ENCODE results near the gene DES. TPM values are rescaled to one million over a fixed set of nuclear protein-coding genes. Genes with fewer than 3 reads are reported as not detected.

DES gene
- total and polyA plus RNA-seq, 2 of the 4 experiments (the other 2 are of a cell fraction), result 4.3 to 4.9 TPM

DNA sequence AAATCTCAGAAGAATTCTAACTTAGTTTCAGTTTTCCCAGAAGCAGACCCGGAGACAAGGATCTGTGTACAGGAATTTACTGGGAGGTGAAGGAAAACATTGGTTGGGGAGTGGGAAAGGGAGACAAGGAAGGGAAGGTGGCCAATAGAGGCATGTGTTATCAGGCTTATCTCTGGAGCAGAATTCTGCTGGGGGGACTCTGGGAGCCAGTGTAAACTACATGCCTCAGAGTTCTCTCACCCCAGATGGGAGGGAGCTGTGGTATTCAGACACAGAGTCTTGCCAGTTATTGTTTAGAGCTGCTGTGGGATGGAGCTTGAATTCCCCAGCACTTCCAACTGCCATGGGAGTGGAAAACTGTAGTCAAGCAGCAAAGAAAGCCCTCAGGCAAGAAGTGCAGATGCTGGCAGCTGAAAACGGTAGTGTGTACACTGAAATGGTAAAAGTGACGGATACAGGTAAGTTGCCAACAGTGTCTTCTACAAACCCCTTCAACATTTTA is 49.4 kb upstream of the DES start (continued):
- peak; percentile 18; the same call in 1 of the 2 replicates for TF ChIP-seq BHLHE40 (IDR thresholded peaks at IDR 0.05; ENCODE audit: low read depth, low read length)

DNA sequence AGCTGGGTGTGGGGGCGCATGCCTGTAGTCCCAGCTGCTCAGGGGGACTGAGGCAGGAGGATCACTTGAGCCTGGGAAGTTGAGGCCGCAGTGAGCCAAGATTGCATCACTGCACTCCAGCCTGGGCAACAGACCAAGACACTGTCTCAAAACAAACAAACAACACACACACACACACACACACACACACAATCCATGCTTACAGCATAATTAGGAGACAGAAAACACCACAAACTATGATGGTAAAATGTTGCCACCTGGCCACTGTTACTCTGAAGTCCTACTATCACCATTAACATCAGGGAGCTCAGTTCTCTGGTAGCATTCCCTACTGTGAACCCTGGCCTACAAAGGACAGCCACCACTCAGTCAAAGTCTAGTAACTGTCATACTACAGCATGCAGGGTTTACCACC is 48.7 kb upstream of the DES start:
- peaks cover 2% of the 10 kb centered on the region for H3K4me1 ChIP-seq (ENCODE audit: control insufficient read depth, insufficient read depth, low read length)
- no peak overlapping the region for H4K91ac ChIP-seq (ENCODE audit: insufficient read depth, low read depth, low read length)
- H4K8ac ChIP-seq (ENCODE audit: low read depth in 2 of 2, low read length in 2 of 2), result peak overlapping the region in 1 of 2 experiments; percentile 47; a peak in 1 of 4 replicates
- no peak overlapping the region for H2BK20ac ChIP-seq (ENCODE audit: low read depth, low read length)
- no peaks in the 10 kb centered on the region for H3K27me3 ChIP-seq (ENCODE audit: control insufficient read depth, insufficient read depth, low read length)
- H2AFZ ChIP-seq (replicated peaks; ENCODE audit: low read length, poor library complexity), result no peak overlapping the region
- no peak overlapping the region for H4K5ac ChIP-seq (ENCODE audit: low read depth, low read length)
- H4K20me1 ChIP-seq (ENCODE audit: insufficient read depth, low read length), result peaks cover 6% of the 10 kb centered on the region; the same call in 1 of the 2 replicates
- peak overlapping the region; percentile 57; the same call in 1 of the 2 replicates for H3K27ac ChIP-seq (ENCODE audit: insufficient read depth, low read length)
- DNase-seq (peak; percentile 69), ATAC-seq (ENCODE audit: low read depth) (peak; percentile 55)
- H2AK9ac ChIP-seq (replicated peaks; ENCODE audit: low read depth, low read length, poor library complexity), result no peak overlapping the region
- H3K23ac ChIP-seq (ENCODE audit: low read depth, low read length), result no peak overlapping the region
- H2BK5ac ChIP-seq (ENCODE audit: low read depth, low read length, poor library complexity, severe bottlenecking), result peak overlapping the region; percentile 83
- H3K36me3 ChIP-seq (ENCODE audit: control insufficient read depth, insufficient read depth, low read length), result peaks cover 9% of the 10 kb centered on the region
- H3K79me1 ChIP-seq (ENCODE audit: low read depth in 1 of 2, low read length in 2 of 2), result no peaks in the 10 kb centered on the region
- no peak overlapping the region; the same call in 1 of the 2 replicates for H2AK5ac ChIP-seq (ENCODE audit: low read depth, low read length)
- H3K14ac ChIP-seq (replicated peaks; ENCODE audit: low read depth, low read length), result no peak overlapping the region
- POLR2A ChIA-PET (ENCODE audit: unreplicated experiment), result interaction anchor here (0.9 kb wide), 1 partner anchor 13 kb away, joined by 3 read pairs; no protein-coding TSS in a partner anchor
- no peak overlapping the region for H3K4me3 ChIP-seq (ENCODE audit: insufficient read depth, low read depth, low read length)
- 0 out of 2 replicates have a peak overlapping the region, but pooled peaks have one; percentile 64 for H3K4ac ChIP-seq (ENCODE audit: low read depth, low read length)
- peak overlapping the region; percentile 22; the same call in 1 of the 2 replicates for H3K18ac ChIP-seq (ENCODE audit: low read depth, low read length)
- no peaks in the 10 kb centered on the region for H3K9me3 ChIP-seq (ENCODE audit: control insufficient read depth, insufficient read depth, low read length)
- in situ Hi-C loops (cut with MboI; ENCODE audit: low sequenced_read_pairs) (no loop called here), intact Hi-C loops (cut with micrococcal nuclease) (no loop called here), dilution Hi-C loops (cut with HindIII; ENCODE audit: low sequenced_read_pairs, unreplicated experiment) (no loop called here)
- H3K9ac ChIP-seq (ENCODE audit: low read depth, low read length), result no peak overlapping the region
- H3K4me2 ChIP-seq (ENCODE audit: low read depth, low read length), result peak overlapping the region; percentile 3
- no CpG with 5 or more reads among the region's 2 CpGs for WGBS, 2 experiments (ENCODE audit: extremely low coverage in 2 of 2, insufficient read length in 1 of 2)
- H3K9me1 ChIP-seq (ENCODE audit: insufficient read depth, low read length), result peaks cover 4% of the 10 kb centered on the region; the same call in 1 of the 2 replicates
- BruUV-seq (replicated peaks), result no TSS peak
- CTCF ChIA-PET, result interaction anchor here (1.0 kb wide), 1 partner anchor 211 kb away, joined by 4 read pairs; no protein-coding TSS in a partner anchor
- peak overlapping the region; percentile 48; the same call in 1 of the 2 replicates for H2BK120ac ChIP-seq (ENCODE audit: low read depth, low read length)
- H3K56ac ChIP-seq (ENCODE audit: extremely low read depth, insufficient read depth, low read length), result no peak overlapping the region
- TF ChIP-seq MAFK (IDR thresholded peaks at IDR 0.05; ENCODE audit: low read depth, low read length) (no peak), RAD21 (IDR thresholded peaks at IDR 0.05; ENCODE audit: low read length) (no peak), CEBPB (IDR thresholded peaks at IDR 0.05; ENCODE audit: low read depth, low read length) (peak; percentile 88), FOS (IDR thresholded peaks at IDR 0.05; ENCODE audit: low read depth, low read length) (0 out of 2 replicates have a peak, but pooled peaks have one; percentile 6)
- TF ChIP-seq, protein P1, sequence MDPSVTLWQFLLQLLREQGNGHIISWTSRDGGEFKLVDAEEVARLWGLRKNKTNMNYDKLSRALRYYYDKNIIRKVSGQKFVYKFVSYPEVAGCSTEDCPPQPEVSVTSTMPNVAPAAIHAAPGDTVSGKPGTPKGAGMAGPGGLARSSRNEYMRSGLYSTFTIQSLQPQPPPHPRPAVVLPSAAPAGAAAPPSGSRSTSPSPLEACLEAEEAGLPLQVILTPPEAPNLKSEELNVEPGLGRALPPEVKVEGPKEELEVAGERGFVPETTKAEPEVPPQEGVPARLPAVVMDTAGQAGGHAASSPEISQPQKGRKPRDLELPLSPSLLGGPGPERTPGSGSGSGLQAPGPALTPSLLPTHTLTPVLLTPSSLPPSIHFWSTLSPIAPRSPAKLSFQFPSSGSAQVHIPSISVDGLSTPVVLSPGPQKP (IDR thresholded peaks at IDR 0.05; ENCODE audit: borderline replicate concordance, low read depth, low read length), result no peak
- TF ChIP-seq, protein P2, sequence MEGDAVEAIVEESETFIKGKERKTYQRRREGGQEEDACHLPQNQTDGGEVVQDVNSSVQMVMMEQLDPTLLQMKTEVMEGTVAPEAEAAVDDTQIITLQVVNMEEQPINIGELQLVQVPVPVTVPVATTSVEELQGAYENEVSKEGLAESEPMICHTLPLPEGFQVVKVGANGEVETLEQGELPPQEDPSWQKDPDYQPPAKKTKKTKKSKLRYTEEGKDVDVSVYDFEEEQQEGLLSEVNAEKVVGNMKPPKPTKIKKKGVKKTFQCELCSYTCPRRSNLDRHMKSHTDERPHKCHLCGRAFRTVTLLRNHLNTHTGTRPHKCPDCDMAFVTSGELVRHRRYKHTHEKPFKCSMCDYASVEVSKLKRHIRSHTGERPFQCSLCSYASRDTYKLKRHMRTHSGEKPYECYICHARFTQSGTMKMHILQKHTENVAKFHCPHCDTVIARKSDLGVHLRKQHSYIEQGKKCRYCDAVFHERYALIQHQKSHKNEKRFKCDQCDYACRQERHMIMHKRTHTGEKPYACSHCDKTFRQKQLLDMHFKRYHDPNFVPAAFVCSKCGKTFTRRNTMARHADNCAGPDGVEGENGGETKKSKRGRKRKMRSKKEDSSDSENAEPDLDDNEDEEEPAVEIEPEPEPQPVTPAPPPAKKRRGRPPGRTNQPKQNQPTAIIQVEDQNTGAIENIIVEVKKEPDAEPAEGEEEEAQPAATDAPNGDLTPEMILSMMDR (conservative IDR thresholded peaks at IDR 0.05; ENCODE audit: low read depth, low read length), result no peak
- no peak overlapping the region for H2BK15ac ChIP-seq (ENCODE audit: low read depth, low read length)
